Large intestine (tissue), 3 donors: ENCODE results near the gene FER. TPM values are rescaled to one million over a fixed set of nuclear protein-coding genes. Genes with fewer than 3 reads are reported as not detected.
"Not testable (repeated sequence)": the region's sequence is repeated elsewhere in the genome, so short reads cannot be mapped to it uniquely, and the experiment has no call there.

Experiments used
- DNase-seq, 2 donors: peaks; one replicate each; pipeline versions ENCODE4 v3.0.0 to v3.0.0-alpha.2; 2013
- H3K27ac ChIP-seq: one replicate; pipeline ENCODE4 v1.5.1; 2013; ENCODE audit warnings: low read length
- H3K27me3 ChIP-seq: 2 replicates; pipeline ENCODE4 v1.6.1; 2013; ENCODE audit warnings: low read length; ENCODE audit not compliant: control insufficient read depth, insufficient read depth
- H3K36me3 ChIP-seq: 2 replicates; pipeline ENCODE4 v1.6.1; 2013; ENCODE audit warnings: low read length; ENCODE audit not compliant: control insufficient read depth, insufficient read depth
- H3K4me1 ChIP-seq: one replicate; pipeline ENCODE4 v1.6.1; 2013; ENCODE audit warnings: low read length; ENCODE audit not compliant: control insufficient read depth, insufficient read depth
- H3K4me3 ChIP-seq: one replicate; pipeline ENCODE4 v1.5.1; 2013; ENCODE audit warnings: low read length
- H3K9me3 ChIP-seq: one replicate; pipeline ENCODE4 v1.6.1; 2013; ENCODE audit warnings: mild to moderate bottlenecking, low read depth, low read length, moderate library complexity; ENCODE audit not compliant: control insufficient read depth
- WGBS: methylation state at CpG from one replicate; pipeline ENCODE4 v1.1.5; 2013; ENCODE audit warnings: low lambda C conversion rate; ENCODE audit not compliant: insufficient coverage; 5-methylcytosine and 5-hydroxymethylcytosine counted together
- polyA plus RNA-seq: library from polyadenylated mRNA; unstranded; fragments of 120-200 nt; gene quantifications from one replicate; pipeline ENCODE4 v1.2.1, GENCODE V29; 2013

FER gene
- polyA plus RNA-seq, 1 donor = 7.2 TPM

- Histone ChIP-seq H3K27me3 (no peaks in the 10 kb centered on the region), H3K27ac (no peak overlapping the region), H3K9me3 (no peaks in the 10 kb centered on the region), H3K36me3 (no peaks in the 10 kb centered on the region), H3K4me3 (no peak overlapping the region), H3K4me1 (no peaks in the 10 kb centered on the region)
- no peak for DNase-seq
- WGBS = no CpG with 5 or more reads among the region's 4 CpGs
These were observed 415.6 kb downstream of the FER start for GRCh38 chr5:109163336-109163735.

GRCh38 chr5:109164001-109164400 lies 416.3 kb downstream of the FER start:
- H3K27me3 ChIP-seq = no peaks in the 10 kb centered on the region
- no peaks in the 10 kb centered on the region for H3K36me3 ChIP-seq
- no peaks in the 10 kb centered on the region for H3K4me1 ChIP-seq
- WGBS = no CpG with 5 or more reads among the region's 2 CpGs
- no peak overlapping the region for H3K27ac ChIP-seq
- no peak overlapping the region for H3K4me3 ChIP-seq
- H3K9me3 ChIP-seq = no peaks in the 10 kb centered on the region
- DNase-seq = no peak

GRCh38 chr5:109167586-109167985 lies 419.9 kb downstream of the FER start:
- Histone ChIP-seq H3K27me3 (no peaks in the 10 kb centered on the region), H3K27ac (no peak overlapping the region), H3K4me3 (no peak overlapping the region), H3K4me1 (no peaks in the 10 kb centered on the region), H3K36me3 (no peaks in the 10 kb centered on the region), H3K9me3 (no peaks in the 10 kb centered on the region)
- DNase-seq = no peak

- Histone ChIP-seq H3K9me3 (no peaks in the 10 kb centered on the region), H3K4me3 (no peak overlapping the region), H3K27me3 (no peaks in the 10 kb centered on the region), H3K4me1 (no peaks in the 10 kb centered on the region), H3K27ac (no peak overlapping the region), H3K36me3 (no peaks in the 10 kb centered on the region)
- 72% methylated on average over 2 of the region's 3 CpGs for WGBS
- DNase-seq = no peak
These were observed 420.5 kb downstream of the FER start for GRCh38 chr5:109168151-109168550.

- Histone ChIP-seq H3K9me3 (no peaks in the 10 kb centered on the region), H3K36me3 (no peaks in the 10 kb centered on the region), H3K27ac (no peak overlapping the region), H3K4me1 (no peaks in the 10 kb centered on the region), H3K27me3 (no peaks in the 10 kb centered on the region), H3K4me3 (no peak overlapping the region)
- 100% methylated on average over 1 of the region's 3 CpGs for WGBS
- DNase-seq = no peak
These were observed 423.1 kb downstream of the FER start for GRCh38 chr5:109170629-109171350.

- DNase-seq, H3K36me3 ChIP-seq, H3K27ac ChIP-seq, H3K4me3 ChIP-seq, H3K9me3 ChIP-seq, H3K4me1 ChIP-seq, H3K27me3 ChIP-seq: not testable (repeated sequence)
- WGBS = 100% methylated on average over 1 of the region's 3 CpGs
These were observed 423.9 kb downstream of the FER start for GRCh38 chr5:109171437-109172073.

GRCh38 chr5:109173036-109173794 lies 425.5 kb downstream of the FER start:
- no peaks in the 10 kb centered on the region for H3K36me3 ChIP-seq
- no peak overlapping the region for H3K4me3 ChIP-seq
- no CpG with 5 or more reads among the region's 2 CpGs for WGBS
- H3K27ac ChIP-seq = no peak overlapping the region
- H3K4me1 ChIP-seq = no peaks in the 10 kb centered on the region
- no peak for DNase-seq
- no peaks in the 10 kb centered on the region for H3K9me3 ChIP-seq
- H3K27me3 ChIP-seq = no peaks in the 10 kb centered on the region

GRCh38 chr5:109177227-109177626 lies 429.5 kb downstream of the FER start:
- H3K36me3 ChIP-seq = no peaks in the 10 kb centered on the region
- H3K27ac ChIP-seq = no peak overlapping the region
- no peak for DNase-seq
- no peaks in the 10 kb centered on the region for H3K4me1 ChIP-seq
- H3K27me3 ChIP-seq = no peaks in the 10 kb centered on the region
- H3K4me3 ChIP-seq = no peak overlapping the region
- no peaks in the 10 kb centered on the region for H3K9me3 ChIP-seq
- WGBS = no CpG with 5 or more reads among the region's 2 CpGs

- H3K36me3 ChIP-seq = no peaks in the 10 kb centered on the region
- no peaks in the 10 kb centered on the region for H3K4me1 ChIP-seq
- no peak overlapping the region for H3K27ac ChIP-seq
- H3K27me3 ChIP-seq = no peaks in the 10 kb centered on the region
- H3K4me3 ChIP-seq = no peak overlapping the region
- no peaks in the 10 kb centered on the region for H3K9me3 ChIP-seq
- DNase-seq = no peak
These were observed 430.1 kb downstream of the FER start for GRCh38 chr5:109177782-109178181.

- Histone ChIP-seq H3K27me3 (no peaks in the 10 kb centered on the region), H3K4me3 (no peak overlapping the region)
- no peak for DNase-seq
These were observed 433.0 kb downstream of the FER start for GRCh38 chr5:109180668-109181067.

More at GRCh38 chr5:109180668-109181067, 433.0 kb downstream of the FER start:
- H3K4me1 ChIP-seq = no peaks in the 10 kb centered on the region
- WGBS = 85% methylated on average over 3 of the region's 4 CpGs
- H3K27ac ChIP-seq = no peak overlapping the region
- H3K36me3 ChIP-seq = no peaks in the 10 kb centered on the region
- H3K9me3 ChIP-seq = no peaks in the 10 kb centered on the region
